ENCODE results near the gene TRIO. TPM values are rescaled to one million over a fixed set of nuclear protein-coding genes. Genes with fewer than 3 reads are reported as not detected.

Gene TRIO
- total RNA-seq, 1 donor from 2014 or later = 95.6 TPM

- DNase-seq (ENCODE audit: low read depth in 2 of 2) = no peak
Measured at GRCh38 chr5:14225173-14225834, 82.2 kb downstream of the TRIO start.

- DNase-seq (ENCODE audit: low read depth in 2 of 2) = no peak
Measured at GRCh38 chr5:14226149-14226548, 83.0 kb downstream of the TRIO start.

- DNase-seq (ENCODE audit: low read depth in 2 of 2) = no peak
Measured at GRCh38 chr5:14226554-14226953, 83.4 kb downstream of the TRIO start.

- DNase-seq (ENCODE audit: low read depth in 2 of 2) = peak; percentile 52 to 58
Measured at GRCh38 chr5:14226992-14227391, 83.8 kb downstream of the TRIO start.

- no peak for DNase-seq (ENCODE audit: low read depth in 2 of 2)
Measured at GRCh38 chr5:14227513-14227912, 84.4 kb downstream of the TRIO start.

GRCh38 chr5:14228219-14228618, 85.1 kb downstream of the TRIO start:
- DNase-seq (ENCODE audit: low read depth in 2 of 2) = no peak

- DNase-seq (ENCODE audit: low read depth in 2 of 2) = no peak
Measured at GRCh38 chr5:14229181-14229580, 86.0 kb downstream of the TRIO start.

GRCh38 chr5:14229734-14230133, 86.6 kb downstream of the TRIO start:
- no peak for DNase-seq (ENCODE audit: low read depth in 2 of 2)

GRCh38 chr5:14231156-14231555, 88.0 kb downstream of the TRIO start:
- no peak for DNase-seq (ENCODE audit: low read depth in 2 of 2)

GRCh38 chr5:14231890-14232289, 88.7 kb downstream of the TRIO start:
- no peak for DNase-seq (ENCODE audit: low read depth in 2 of 2)

GRCh38 chr5:14234204-14234603, 91.1 kb downstream of the TRIO start:
- DNase-seq (ENCODE audit: low read depth in 2 of 2) = no peak

GRCh38 chr5:14235872-14236271, 92.7 kb downstream of the TRIO start:
- DNase-seq (ENCODE audit: low read depth in 2 of 2) = no peak

- DNase-seq (ENCODE audit: low read depth in 2 of 2) = no peak
Measured at GRCh38 chr5:14236757-14237156, 93.6 kb downstream of the TRIO start.

- no peak for DNase-seq (ENCODE audit: low read depth in 2 of 2)
Measured at GRCh38 chr5:14237317-14238086, 94.4 kb downstream of the TRIO start.

GRCh38 chr5:14238272-14238671, 95.1 kb downstream of the TRIO start:
- DNase-seq (ENCODE audit: low read depth in 2 of 2) = peak in 1 of 2 donors; percentile 30

GRCh38 chr5:14239404-14239803, 96.3 kb downstream of the TRIO start:
- DNase-seq (ENCODE audit: low read depth in 2 of 2) = no peak

GRCh38 chr5:14239951-14240350, 96.8 kb downstream of the TRIO start:
- no peak for DNase-seq (ENCODE audit: low read depth in 2 of 2)

GRCh38 chr5:14240359-14240758, 97.2 kb downstream of the TRIO start:
- DNase-seq (ENCODE audit: low read depth in 2 of 2) = no peak

- no peak for DNase-seq (ENCODE audit: low read depth in 2 of 2)
Measured at GRCh38 chr5:14241141-14241540, 98.0 kb downstream of the TRIO start.

- no peak for DNase-seq (ENCODE audit: low read depth in 2 of 2)
Measured at GRCh38 chr5:14242447-14242846, 99.3 kb downstream of the TRIO start.

GRCh38 chr5:14242871-14243383, 99.8 kb downstream of the TRIO start:
- DNase-seq (ENCODE audit: low read depth in 2 of 2) = no peak

GRCh38 chr5:14243766-14244165, 100.6 kb downstream of the TRIO start:
- DNase-seq (ENCODE audit: low read depth in 2 of 2) = no peak

GRCh38 chr5:14244721-14245120, 101.6 kb downstream of the TRIO start:
- no peak for DNase-seq (ENCODE audit: low read depth in 2 of 2)

Data from lung microvascular endothelial cell (primary cell).